Stomach (tissue), 9 donors: Measurements from ENCODE around the gene TRDMT1. TPM values are rescaled to one million over a fixed set of nuclear protein-coding genes. Genes with fewer than 3 reads are reported as not detected.

Experiments
- DNase-seq, 2 donors: peaks; one replicate each; pipeline versions ENCODE4 v3.0.0 to v3.0.0-alpha.2; 2013 to 2019
- H3K27ac ChIP-seq, 5 donors: fragments of 200-600 bp in 4 of 5; sonication (generic) in 4 of 5; one replicate each; pipeline ENCODE4 v1.5.1; 2013 to 2019; ENCODE audit warnings: mild to moderate bottlenecking in 1 of 5, moderate library complexity in 1 of 5
- H3K27me3 ChIP-seq, 3 donors: fragments of 200-600 bp; sonication (generic); one replicate each; pipeline ENCODE4 v1.5.1; 2017 to 2019; ENCODE audit warnings: mixed run types in 1 of 3
- H3K36me3 ChIP-seq, 4 donors: fragments of 200-600 bp; sonication (generic); 1 replicate in 3 of 4; 2 replicates in 1 of 4; pipeline ENCODE4 v1.5.1; 2016 to 2019
- H3K4me1 ChIP-seq, 4 donors: fragments of 200-600 bp; sonication (generic); one replicate each; pipeline ENCODE4 v1.5.1; 2016 to 2019
- H3K4me3 ChIP-seq, 4 donors: fragments of 200-600 bp; sonication (generic) in 3 of 4; one replicate each; pipeline ENCODE4 v1.5.1; 2016 to 2019; ENCODE audit warnings: mild to moderate bottlenecking in 1 of 4
- H3K9me3 ChIP-seq, 4 donors: fragments of 200-600 bp; sonication (generic); one replicate each; pipeline ENCODE4 v1.5.1; 2016 to 2019
- CTCF ChIP-seq, 7 experiments: fragments of 450-650 bp in 4 of 7; fragments of 200-600 bp in 3 of 7; sonication (generic) in 3 of 7; IDR thresholded peaks; one replicate each; pipeline ENCODE4 v1.5.1; 2016 to 2019; ENCODE audit warnings: antibody characterized with exemption in 7 of 7, control low read depth in 2 of 7, mild to moderate bottlenecking in 1 of 7
- EP300 ChIP-seq: sonication (generic); formaldehyde crosslinking; IDR thresholded peaks from one replicate; pipeline ENCODE4 v1.6.1; 2017; ENCODE audit warnings: antibody characterized with exemption
- POLR2A ChIP-seq, 4 donors: fragments of 450-650 bp; IDR thresholded peaks; one replicate each; pipeline ENCODE4 v1.6.1; 2016; ENCODE audit warnings: antibody characterized with exemption in 4 of 4, control low read depth in 2 of 4, mild to moderate bottlenecking in 1 of 4, moderate library complexity in 1 of 4
- POLR2AphosphoS5 ChIP-seq, 3 donors: sonication (generic); formaldehyde crosslinking; IDR thresholded peaks; one replicate each; pipeline ENCODE4 v1.6.1; 2016; ENCODE audit warnings: antibody characterized with exemption in 3 of 3
- WGBS, 5 donors: extraction: QIAGEN DNeasy Blood & Tissue Kit in 3 of 5; methylation state at CpG; one replicate each; pipeline versions ENCODE4 v1.1.5 to v1.1.7; 2013 to 2018; 5-methylcytosine and 5-hydroxymethylcytosine counted together
- intact Hi-C: fragments of 100-400 bp; cut with DNase I; formaldehyde crosslinking; loops from one replicate; pipeline ENCODE4 v1.15.1; 2023; ENCODE audit warnings: low total_unique reads
- polyA plus RNA-seq, 3 donors: library from polyadenylated mRNA; stranded (reverse); fragments of 200-250 nt; gene quantifications; one replicate each; pipeline ENCODE4 v1.2.3, GENCODE V29; 2013
- total RNA-seq, 5 donors: library from RNA; depleted of rRNA; stranded (reverse); fragments of >200 nt; gene quantifications; one replicate each; pipeline versions ENCODE4 v1.1.0 to v1.2.3, GENCODE V29; 2014 to 2016
- donor health status: healthy with polysubstance abuse.
- donor health status: Bipolar disorder and iron deficiency.
- donor health status: healthy.

Gene TRDMT1
- total and polyA plus RNA-seq, 8 donors: 1.4 to 44.9 (median 4.2) TPM

DNA sequence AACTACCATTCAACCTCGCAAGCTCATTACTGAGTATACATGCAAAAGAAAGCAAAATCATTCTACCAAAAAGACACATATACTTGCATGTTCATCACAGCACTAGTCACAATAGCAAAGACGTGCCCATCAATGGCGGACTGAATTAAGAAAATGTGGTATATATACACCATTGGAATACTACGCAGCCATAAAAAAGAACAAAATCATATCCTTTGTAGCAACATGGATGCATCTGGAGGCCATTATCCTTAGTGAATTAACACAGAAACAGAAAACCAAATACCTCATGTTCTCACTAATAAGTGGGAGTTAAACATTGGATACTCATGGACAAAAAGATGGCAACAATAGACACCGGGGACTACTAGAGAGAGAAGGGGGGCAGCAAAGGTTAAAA lies 6.4 kb downstream of the TRDMT1 start:
- H3K4me3 ChIP-seq: no peak overlapping the region
- H3K4me1 ChIP-seq: peaks cover 7 to 13% (median 10%) of the 10 kb centered on the region in 4 donors
- no peaks in the 10 kb centered on the region for H3K9me3 ChIP-seq
- no peak overlapping the region for H3K27ac ChIP-seq
- intact Hi-C loops: no loop called here
- H3K27me3 ChIP-seq: no peaks in the 10 kb centered on the region
- peaks cover 0 to 4% (median 0%) of the 10 kb centered on the region in 4 donors for H3K36me3 ChIP-seq
- WGBS, 5 donors: 76 to 94% (median 78%) methylated on average over 5 of the region's 5 CpGs
- no peak for DNase-seq
- TF ChIP-seq EP300: no peak
- no peak for TF ChIP-seq POLR2A (IDR thresholded peaks at IDR 0.05)
- TF ChIP-seq CTCF (IDR thresholded peaks at IDR 0.05): no peak
- TF ChIP-seq POLR2AphosphoS5 (IDR thresholded peaks at IDR 0.05): no peak

- WGBS, 5 donors: 79 to 86% (median 85%) methylated on average over 2 of the region's 2 CpGs
- intact Hi-C loops: no loop called here
- Histone ChIP-seq H3K4me3 (no peak overlapping the region), H3K36me3 (peaks cover 0 to 4% (median 0%) of the 10 kb centered on the region in 4 donors), H3K27me3 (no peaks in the 10 kb centered on the region), H3K4me1 (no peaks in the 10 kb centered on the region), H3K9me3 (no peaks in the 10 kb centered on the region), H3K27ac (no peak overlapping the region)
- DNase-seq: no peak
- TF ChIP-seq POLR2AphosphoS5 (IDR thresholded peaks at IDR 0.05) (no peak), CTCF (IDR thresholded peaks at IDR 0.05) (no peak), POLR2A (IDR thresholded peaks at IDR 0.05) (no peak), EP300 (no peak)
Observed at GRCh38 chr10:17190602-17191001, 10.9 kb downstream of the TRDMT1 start.

DNA sequence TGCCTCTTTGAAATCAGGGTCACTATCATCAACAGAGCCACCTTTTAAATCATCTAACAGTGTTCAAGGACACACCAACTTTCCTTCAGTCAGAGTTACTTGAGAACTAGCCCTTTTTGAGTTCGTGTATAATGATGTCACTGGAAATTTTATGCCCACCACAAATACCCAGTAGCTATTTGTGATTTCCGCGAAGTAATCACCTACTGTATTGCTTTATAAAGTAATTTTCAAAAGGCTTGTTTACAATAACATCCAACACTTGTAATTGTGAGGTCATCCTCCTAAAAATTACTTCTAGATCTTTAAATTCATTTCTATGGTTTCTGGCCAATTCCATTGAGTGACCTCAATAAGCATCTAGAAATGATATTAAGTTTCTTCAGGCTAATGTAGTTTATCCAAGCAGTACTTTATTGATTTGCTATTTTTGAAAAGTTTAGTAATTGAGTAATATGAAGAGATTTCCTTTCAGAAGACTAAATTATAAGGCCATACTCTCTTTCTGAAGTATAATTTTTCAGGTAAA lies 12.8 kb downstream of the TRDMT1 start:
- no peak overlapping the region for H3K4me3 ChIP-seq
- no peak overlapping the region for H3K27ac ChIP-seq
- H3K27me3 ChIP-seq: no peaks in the 10 kb centered on the region
- WGBS, 5 donors: 89 to 91% (median 90%) methylated on average over 3 of the region's 3 CpGs
- peaks cover 0 to 4% (median 0%) of the 10 kb centered on the region in 4 donors for H3K36me3 ChIP-seq
- H3K4me1 ChIP-seq: no peaks in the 10 kb centered on the region
- H3K9me3 ChIP-seq: no peaks in the 10 kb centered on the region
- TF ChIP-seq POLR2AphosphoS5 (IDR thresholded peaks at IDR 0.05): no peak
- TF ChIP-seq CTCF (IDR thresholded peaks at IDR 0.05): no peak
- no peak for TF ChIP-seq EP300
- no peak for TF ChIP-seq POLR2A (IDR thresholded peaks at IDR 0.05)
- intact Hi-C loops: no loop called here
- DNase-seq: no peak

GRCh38 chr10:17185873-17186272 lies 15.6 kb downstream of the TRDMT1 start:
- H3K4me1 ChIP-seq: no peaks in the 10 kb centered on the region
- H3K27ac ChIP-seq: no peak overlapping the region
- H3K36me3 ChIP-seq: no peaks in the 10 kb centered on the region
- no peak overlapping the region for H3K4me3 ChIP-seq
- no peak for DNase-seq
- intact Hi-C loops: no loop called here
- H3K27me3 ChIP-seq: no peaks in the 10 kb centered on the region
- WGBS, 5 donors: 88 to 100% (median 96%) methylated on average over 3 of the region's 3 CpGs
- H3K9me3 ChIP-seq: no peaks in the 10 kb centered on the region
- no peak for TF ChIP-seq POLR2AphosphoS5 (IDR thresholded peaks at IDR 0.05)
- no peak for TF ChIP-seq EP300
- TF ChIP-seq POLR2A (IDR thresholded peaks at IDR 0.05): no peak
- no peak for TF ChIP-seq CTCF (IDR thresholded peaks at IDR 0.05)
